Transverse colon (tissue), 4 donors: Measurements from ENCODE around the gene PPM1A. TPM values are rescaled to one million over a fixed set of nuclear protein-coding genes. Genes with fewer than 3 reads are reported as not detected.
"Not testable (repeated sequence)": the region's sequence is repeated elsewhere in the genome, so short reads cannot be mapped to it uniquely, and the experiment has no call there.

Source experiments
- DNase-seq: peaks from one replicate; pipeline ENCODE4 v3.0.0-alpha.2; 2019
- H3K27ac ChIP-seq, 4 donors: fragments of 200-600 bp; sonication (generic); 2 replicates each; pipeline ENCODE4 v1.5.1; 2016 to 2018; ENCODE audit warnings: inconsistent platforms in 4 of 4
- H3K27me3 ChIP-seq: fragments of 200-600 bp; sonication (generic); 2 replicates; pipeline ENCODE4 v1.5.1; 2017; ENCODE audit warnings: inconsistent platforms
- H3K36me3 ChIP-seq, 4 donors: fragments of 200-600 bp; sonication (generic); 2 replicates each; pipeline ENCODE4 v1.5.1; 2017 to 2019; ENCODE audit warnings: inconsistent platforms in 4 of 4
- H3K4me1 ChIP-seq, 4 donors: fragments of 200-600 bp; sonication (generic); 2 replicates each; pipeline ENCODE4 v1.5.1; 2017 to 2020; ENCODE audit warnings: inconsistent platforms in 4 of 4
- H3K4me3 ChIP-seq, 4 donors: fragments of 200-600 bp; sonication (generic); 1 replicate in 1 of 4; 2 replicates in 3 of 4; pipeline versions ENCODE4 v1.5.1 to v1.6.1; 2017 to 2019; ENCODE audit warnings: inconsistent platforms in 4 of 4
- H3K9me3 ChIP-seq, 2 donors: fragments of 200-600 bp; sonication (generic); 2 replicates each; pipeline ENCODE4 v1.5.1; 2017 to 2019; ENCODE audit warnings: inconsistent platforms in 2 of 2
- EP300 ChIP-seq: sonication (generic); formaldehyde crosslinking; IDR thresholded peaks from one replicate; pipeline ENCODE4 v1.6.1; 2017; ENCODE audit warnings: antibody characterized with exemption, low read depth
- POLR2A ChIP-seq: fragments of 450-650 bp; IDR thresholded peaks from one replicate; pipeline ENCODE4 v1.6.1; 2016; ENCODE audit warnings: antibody characterized with exemption, mild to moderate bottlenecking, moderate library complexity
- POLR2AphosphoS5 ChIP-seq, 3 donors: sonication (generic); formaldehyde crosslinking; IDR thresholded peaks; one replicate each; pipeline ENCODE4 v1.6.1; 2016; ENCODE audit warnings: antibody characterized with exemption in 3 of 3
- WGBS, 2 donors: methylation state at CpG; one replicate each; pipeline ENCODE4 v1.1.5; 2018; ENCODE audit warnings: low coverage in 1 of 2; 5-methylcytosine and 5-hydroxymethylcytosine counted together
- in situ Hi-C, 4 donors: fragments of 200-750 bp; cut with MboI; loops; one replicate each; pipeline versions ENCODE4 v1.15.0 to v1.15.1; 2017; ENCODE audit warnings: low sequenced_read_pairs in 3 of 4, low pct_ligation_motif_present in 1 of 4, low pct_unique_long_range_greater_than_20kb in 1 of 4
- intact Hi-C: fragments of 100-400 bp; cut with DNase I; formaldehyde crosslinking; loops from one replicate; pipeline ENCODE4 v1.15.1; 2023; ENCODE audit warnings: low total_unique reads
- total RNA-seq, 4 donors: library from RNA; depleted of rRNA; stranded (reverse); fragments of >200 nt; gene quantifications; one replicate each; pipeline ENCODE4 v1.1.0, GENCODE V29; 2016
- TF ChIP-seq, protein P1 (sequence below), 5 experiments: fragments of 200-600 bp in 3 of 5; fragments of 450-650 bp in 2 of 5; sonication (generic) in 3 of 5; IDR thresholded peaks; 1 replicate in 2 of 5; 2 replicates in 3 of 5; pipeline ENCODE4 v1.5.1; 2016 to 2017; ENCODE audit warnings: antibody characterized with exemption in 5 of 5, inconsistent platforms in 3 of 5, mild to moderate bottlenecking in 2 of 5, moderate library complexity in 1 of 5

The PPM1A gene
- total RNA-seq, 4 donors from 2014 or later, result 64.0 to 146 (median 93.2) TPM

GRCh38 chr14:60311417-60311816 is 62.4 kb downstream of the PPM1A start:
- TF ChIP-seq POLR2A, result no peak
- TF ChIP-seq EP300, result no peak
- TF ChIP-seq, protein P1, sequence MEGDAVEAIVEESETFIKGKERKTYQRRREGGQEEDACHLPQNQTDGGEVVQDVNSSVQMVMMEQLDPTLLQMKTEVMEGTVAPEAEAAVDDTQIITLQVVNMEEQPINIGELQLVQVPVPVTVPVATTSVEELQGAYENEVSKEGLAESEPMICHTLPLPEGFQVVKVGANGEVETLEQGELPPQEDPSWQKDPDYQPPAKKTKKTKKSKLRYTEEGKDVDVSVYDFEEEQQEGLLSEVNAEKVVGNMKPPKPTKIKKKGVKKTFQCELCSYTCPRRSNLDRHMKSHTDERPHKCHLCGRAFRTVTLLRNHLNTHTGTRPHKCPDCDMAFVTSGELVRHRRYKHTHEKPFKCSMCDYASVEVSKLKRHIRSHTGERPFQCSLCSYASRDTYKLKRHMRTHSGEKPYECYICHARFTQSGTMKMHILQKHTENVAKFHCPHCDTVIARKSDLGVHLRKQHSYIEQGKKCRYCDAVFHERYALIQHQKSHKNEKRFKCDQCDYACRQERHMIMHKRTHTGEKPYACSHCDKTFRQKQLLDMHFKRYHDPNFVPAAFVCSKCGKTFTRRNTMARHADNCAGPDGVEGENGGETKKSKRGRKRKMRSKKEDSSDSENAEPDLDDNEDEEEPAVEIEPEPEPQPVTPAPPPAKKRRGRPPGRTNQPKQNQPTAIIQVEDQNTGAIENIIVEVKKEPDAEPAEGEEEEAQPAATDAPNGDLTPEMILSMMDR (IDR thresholded peaks at IDR 0.05), result no peak
- no peak for TF ChIP-seq POLR2AphosphoS5 (IDR thresholded peaks at IDR 0.05)
- 49% methylated on average over 3 to 4 of the region's 4 CpGs for WGBS, 2 donors
- Histone ChIP-seq H3K27me3 (peaks cover 5% of the 10 kb centered on the region), H3K36me3 (no peaks in the 10 kb centered on the region), H3K4me1 (no peaks in the 10 kb centered on the region), H3K4me3 (no peak overlapping the region), H3K9me3 (no peaks in the 10 kb centered on the region), H3K27ac (no peak overlapping the region)
- intact Hi-C loops, result no loop called here
- in situ Hi-C loops, result no loop called here
- no peak for DNase-seq

GRCh38 chr14:60313093-60313492 is 64.1 kb downstream of the PPM1A start:
- Histone ChIP-seq H3K27ac (no peak overlapping the region), H3K4me1 (no peaks in the 10 kb centered on the region), H3K9me3 (no peaks in the 10 kb centered on the region), H3K36me3 (no peaks in the 10 kb centered on the region), H3K27me3 (peaks cover 5% of the 10 kb centered on the region), H3K4me3 (no peak overlapping the region)
- intact Hi-C loops (no loop called here), in situ Hi-C loops (no loop called here)
- TF ChIP-seq, protein P1 (IDR thresholded peaks at IDR 0.05), result no peak
- TF ChIP-seq EP300 (no peak), POLR2A (no peak), POLR2AphosphoS5 (IDR thresholded peaks at IDR 0.05) (no peak)
- no peak for DNase-seq
- WGBS, 2 donors, result 76 to 78% methylated on average over 3 to 6 of the region's 6 CpGs

- intact Hi-C loops (no loop called here), in situ Hi-C loops (no loop called here)
- WGBS, 2 donors, result 85 to 86% methylated on average over 7 to 8 of the region's 8 CpGs
- Histone ChIP-seq H3K4me1 (no peaks in the 10 kb centered on the region), H3K27ac (no peak overlapping the region), H3K27me3 (peaks cover 5% of the 10 kb centered on the region), H3K9me3 (no peaks in the 10 kb centered on the region), H3K4me3 (no peak overlapping the region), H3K36me3 (no peaks in the 10 kb centered on the region)
- TF ChIP-seq EP300, result no peak
- DNase-seq, result no peak
Measured at GRCh38 chr14:60315196-60315990, 66.4 kb downstream of the PPM1A start.

DNA sequence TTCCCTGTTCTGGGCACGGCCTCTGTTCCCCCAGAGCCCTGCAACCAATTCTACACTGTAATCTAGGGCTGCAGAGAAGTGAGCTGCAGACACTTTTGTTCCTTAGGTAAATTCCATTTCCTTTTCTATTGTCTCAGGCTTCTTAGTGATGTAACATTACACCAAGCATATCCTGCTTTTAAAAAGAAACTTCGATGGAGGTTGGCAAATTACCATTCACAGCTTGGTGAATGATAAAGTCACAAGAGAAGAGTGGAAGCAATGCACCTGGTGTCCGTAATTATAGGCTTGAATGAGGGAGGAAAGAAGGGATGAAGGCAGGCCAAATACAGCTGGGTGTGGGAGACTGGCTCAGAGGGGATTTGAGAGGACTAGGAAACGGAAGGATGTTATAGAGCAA is 68.6 kb downstream of the PPM1A start:
- in situ Hi-C loops (no loop called here), intact Hi-C loops (no loop called here)
- H3K4me1 ChIP-seq, result no peaks in the 10 kb centered on the region
- no peak for TF ChIP-seq EP300
- 66 to 70% methylated on average over 3 to 4 of the region's 4 CpGs for WGBS, 2 donors
- peaks cover 5% of the 10 kb centered on the region for H3K27me3 ChIP-seq
- no peaks in the 10 kb centered on the region for H3K9me3 ChIP-seq
- no peak overlapping the region for H3K27ac ChIP-seq
- no peak overlapping the region for H3K4me3 ChIP-seq
- H3K36me3 ChIP-seq, result no peaks in the 10 kb centered on the region
- no peak for DNase-seq

- H3K9me3 ChIP-seq, H3K27ac ChIP-seq, H3K4me3 ChIP-seq, H3K36me3 ChIP-seq, DNase-seq, in situ Hi-C loops, H3K27me3 ChIP-seq, intact Hi-C loops, H3K4me1 ChIP-seq: not testable (repeated sequence)
- 83 to 84% methylated on average over 3 of the region's 3 CpGs for WGBS, 2 donors
Measured at GRCh38 chr14:60320860-60321259, 71.8 kb downstream of the PPM1A start.
